K562 (cell line): ENCODE data around the gene MGST3. TPM values are rescaled to one million over a fixed set of nuclear protein-coding genes. Genes with fewer than 3 reads are reported as not detected.
A peak's percentile ranks its signal among the peaks of the same experiment; 100 is the strongest.

Experiments used
- ATAC-seq: fragments of 200-7000 bp; cut with Tn5 transposase; 3 replicates; pipeline ENCODE4 v1.9.1; 2020; ENCODE audit warnings: moderate library complexity
- BruUV-seq: library from RNA; stranded (reverse); fragments of 400-500 nt; replicated peaks from 2 replicates; lab custom pipeline; 2021; lab: Mats Ljungman, UMichigan
- CTCF ChIA-PET: fragments of 300-600 bp; formaldehyde crosslinking; extraction: SDS; loops from one replicate; lab custom pipeline; 2021; ENCODE audit warnings: low intra/inter-chr PET ratio; lab: Yijun Ruan, JAX
- POLR2A ChIA-PET: fragments of 300-600, 350-650 bp; sonication (Branson Sonifier 250); formaldehyde crosslinking; extraction: SDS; loops from one replicate; lab custom pipeline; 2021; ENCODE audit warnings: antibody characterized with exemption, inconsistent platforms; lab: Yijun Ruan, JAX
- DNase-seq, 4 experiments: peaks; one replicate each; pipeline versions ENCODE4 v3.0.0 to v3.0.0-alpha.2; 2011 to 2018; ENCODE audit warnings: low spot score in 3 of 4, mixed read lengths in 3 of 4; ENCODE audit errors: extremely low read depth in 1 of 4
- FAIRE-seq: peaks from 2 replicates; lab custom pipeline; 2011; peaks lifted over from hg19 to GRCh38; lab: Jason Lieb, UNC
- H2AFZ ChIP-seq: 2 replicates; pipeline ENCODE4 v1.6.0; 2011; ENCODE audit warnings: low read depth, low read length, control low read depth, inconsistent platforms
- H3K27ac ChIP-seq: fragments of 200-600 bp; 3 replicates; pipeline ENCODE4 v1.8.0; 2011; ENCODE audit warnings: low read depth, mild to moderate bottlenecking, control low read depth, inconsistent platforms, low read length, moderate library complexity, mixed read lengths; ENCODE audit errors: extremely low read depth
- H3K27me3 ChIP-seq, 2 experiments: fragments of 300-600 bp in 1 of 2; 2 replicates in 1 of 2; 3 replicates in 1 of 2; pipeline versions ENCODE4 v1.6.0 to v1.8.0; 2011; ENCODE audit warnings: inconsistent platforms in 2 of 2, low read length in 2 of 2, mild to moderate bottlenecking in 1 of 2, mixed read lengths in 1 of 2, moderate library complexity in 1 of 2; ENCODE audit not compliant: control insufficient read depth in 2 of 2, insufficient read depth in 2 of 2
- H3K36me3 ChIP-seq: fragments of 300-600 bp; 3 replicates; pipeline ENCODE4 v1.8.0; 2011; ENCODE audit warnings: mild to moderate bottlenecking, low read length, inconsistent platforms; ENCODE audit not compliant: control insufficient read depth, insufficient read depth
- H3K4me1 ChIP-seq, 2 experiments: fragments of 200-600 bp in 1 of 2; replicated peaks in 1 of 2; 2 replicates in 1 of 2; 3 replicates in 1 of 2; pipeline versions ENCODE4 v1.5.1 to v1.8.0; 2011; ENCODE audit warnings: inconsistent platforms in 2 of 2, low read length in 2 of 2, mild to moderate bottlenecking in 1 of 2, mixed read lengths in 1 of 2, moderate library complexity in 1 of 2; ENCODE audit not compliant: control insufficient read depth in 2 of 2, insufficient read depth in 2 of 2
- H3K4me2 ChIP-seq: 2 replicates; pipeline ENCODE4 v1.6.1; 2011; ENCODE audit warnings: low read length, control low read depth, inconsistent platforms, mixed read lengths; ENCODE audit not compliant: insufficient read depth
- H3K4me3 ChIP-seq: fragments of 200-600 bp; sonication (generic), shearing (Covaris generic); 2 replicates; pipeline ENCODE4 v1.5.1; 2016; ENCODE audit warnings: control low read depth, inconsistent platforms
- H3K79me2 ChIP-seq: fragments of 200-600 bp; 3 replicates; pipeline ENCODE4 v1.8.0; 2011; ENCODE audit warnings: low read length, inconsistent platforms; ENCODE audit not compliant: control insufficient read depth, insufficient read depth
- H3K9ac ChIP-seq, 2 experiments: 2 replicates each; pipeline versions ENCODE4 v1.6.0 to v1.6.1; 2011; ENCODE audit warnings: low read depth in 2 of 2, low read length in 2 of 2, control low read depth in 1 of 2, inconsistent platforms in 1 of 2, mild to moderate bottlenecking in 1 of 2, mixed read lengths in 1 of 2; ENCODE audit not compliant: insufficient read depth in 1 of 2
- H3K9me1 ChIP-seq: one replicate; pipeline ENCODE4 v1.6.0; 2011; ENCODE audit warnings: inconsistent platforms, mild to moderate bottlenecking, low read length, moderate library complexity; ENCODE audit not compliant: control insufficient read depth, insufficient read depth
- H3K9me3 ChIP-seq: replicated peaks from 2 replicates; pipeline ENCODE4 v1.5.1; 2011; ENCODE audit warnings: low read depth, low read length, inconsistent platforms; ENCODE audit not compliant: control insufficient read depth, insufficient read depth
- H4K20me1 ChIP-seq: replicated peaks from 2 replicates; pipeline ENCODE4 v1.6.1; 2011; ENCODE audit warnings: low read length, inconsistent platforms, mixed read lengths; ENCODE audit not compliant: control insufficient read depth, insufficient read depth
- C11orf30 ChIP-seq: fragments of 450-650 bp; IDR thresholded peaks from 2 replicates; pipeline ENCODE4 v1.6.1; 2016; ENCODE audit warnings: low read depth, mild to moderate bottlenecking
- CEBPG ChIP-seq, 3 experiments: fragments of 200-800 bp in 1 of 3; sonication (Bioruptor generic) in 1 of 3; sonication (generic) in 1 of 3; formaldehyde crosslinking in 1 of 3; IDR thresholded peaks in 2 of 3; conservative IDR thresholded peaks in 1 of 3; 2 replicates each; pipeline versions ENCODE4 v1.6.1 to v1.8.0; 2016 to 2022; ENCODE audit warnings: missing compliant biosample characterization in 2 of 3, missing genetic modification characterization in 2 of 3, mild to moderate bottlenecking in 1 of 3, missing genetic modification reagents in 1 of 3
- MAFF ChIP-seq: IDR thresholded peaks from 2 replicates; pipeline ENCODE4 v1.6.1; 2012; ENCODE audit warnings: low read length, improper control_type of control experiment
- MAFG ChIP-seq: fragments of 450-650 bp; conservative IDR thresholded peaks from 2 replicates; pipeline ENCODE4 v1.6.1; 2016; ENCODE audit warnings: missing genetic modification characterization, missing compliant biosample characterization
- NCOA1 ChIP-seq: fragments of 450-650 bp; IDR thresholded peaks from 2 replicates; pipeline ENCODE4 v1.6.1; 2016; ENCODE audit warnings: low read depth
- XRCC5 ChIP-seq: fragments of 200-400 bp; formaldehyde crosslinking; IDR thresholded peaks from 2 replicates; pipeline ENCODE4 v1.6.1; 2017; ENCODE audit warnings: low read depth, mild to moderate bottlenecking, low read length
- ZNF316 ChIP-seq: fragments of 450-650 bp; IDR thresholded peaks from 2 replicates; pipeline ENCODE4 v1.6.1; 2016
- ZNF699 ChIP-seq: fragments of 250-450 bp; sonication (Bioruptor Pico); IDR thresholded peaks from 2 replicates; pipeline ENCODE4 v1.8.0; 2021; ENCODE audit warnings: mild to moderate bottlenecking, moderate library complexity; ENCODE audit not compliant: insufficient replicate concordance
- WGBS: fragments of 100-300 bp; shearing (Covaris generic); methylation state at CpG from one replicate; pipeline ENCODE4 v1.1.6; 2016; ENCODE audit warnings: low coverage, mixed read lengths; ENCODE audit not compliant: insufficient coverage; ENCODE audit errors: missing lambda C conversion rate; 5-methylcytosine and 5-hydroxymethylcytosine counted together
- in situ Hi-C: fragments of 300-500 bp; cut with MboI; formaldehyde crosslinking; loops from 4 replicates; pipeline ENCODE4 v1.15.0; 2018; ENCODE audit warnings: inconsistent platforms, mixed read lengths
- intact Hi-C: fragments of 100-400 bp; cut with micrococcal nuclease; formaldehyde crosslinking; loops from 2 replicates; pipeline ENCODE4 v1.14.2; 2022
- polyA plus RNA-seq, 8 experiments: library from polyadenylated mRNA; depleted of rRNA in 4 of 8; stranded (reverse) in 5 of 8; unstranded in 3 of 8; fragments of >200 nt; fragmentation: Nextera tagmentation in 2 of 8; fragmentation: Illumina TruSeq in 1 of 8; extraction: Ambion mirVana in 2 of 8; extraction: Trizol in 1 of 8; gene quantifications; 2 replicates each; pipeline versions ENCODE4 v1.2.1 to v1.2.3, GENCODE V29; 2011 to 2014; ENCODE audit warnings: inconsistent platforms in 1 of 8, missing spikeins in 1 of 8
- total RNA-seq, 7 experiments: library from RNA; depleted of rRNA in 6 of 7; stranded (reverse); fragments of >200 nt in 6 of 7; fragmentation: Illumina TruSeq in 2 of 7; extraction: Trizol in 2 of 7; gene quantifications; 2 replicates each; pipeline versions ENCODE4 v1.2.1 to v1.2.3, GENCODE V29; 2011 to 2021; ENCODE audit warnings: low replicate concordance in 1 of 7

MGST3 gene
- total and polyA plus RNA-seq, 9 of the 15 experiments (the other 6 are each of a cell fraction or from before 2014, with no cell fraction given), result 70.7 to 287 (median 105) TPM

GRCh38 chr1:165662186-165662585, 31.2 kb downstream of the MGST3 start:
- BruUV-seq, result TSS peak; percentile 37
- Histone ChIP-seq H3K9me1 (no peaks in the 10 kb centered on the region), H3K36me3 (peaks cover 55% of the 10 kb centered on the region), H3K27me3 (no peaks in the 10 kb centered on the region), H2AFZ (no peak overlapping the region), H3K4me3 (no peak overlapping the region), H4K20me1 (no peaks in the 10 kb centered on the region), H3K4me2 (no peak overlapping the region), H3K9me3 (no peaks in the 10 kb centered on the region), H3K79me2 (no peaks in the 10 kb centered on the region), H3K9ac (no peak overlapping the region), H3K27ac (no peak overlapping the region), H3K4me1 (no peaks in the 10 kb centered on the region)
- FAIRE-seq, result no peak
- intact Hi-C loops, result no loop called here
- CTCF ChIA-PET, result no interaction called here
- DNase-seq, result no peak
- TF ChIP-seq ZNF316 (peak; percentile 68), C11orf30 (peak; percentile 55; the same call in 1 of the 2 replicates), MAFF (0 out of 2 replicates have a peak, but pooled peaks have one; percentile 22), MAFG (0 out of 2 replicates have a peak, but pooled peaks have one; percentile 20), NCOA1 (no peak), XRCC5 (no peak)
- WGBS, result 89% methylated on average over 3 of the region's 3 CpGs
- POLR2A ChIA-PET, result interaction anchor here (1.2 kb wide), 1 partner anchor 25 kb away, joined by 3 read pairs; no protein-coding TSS in a partner anchor
- ATAC-seq, result no peak
- in situ Hi-C loops, result no loop called here

GRCh38 chr1:165666152-165666825, 35.3 kb downstream of the MGST3 start:
- H3K4me1 ChIP-seq, result no peaks in the 10 kb centered on the region
- FAIRE-seq, result no peak
- POLR2A ChIA-PET, result interaction anchor here (1.2 to 2.3 kb wide), 3 partner anchors 8 to 19 kb away, joined by 3 to 10 read pairs (median 8); no protein-coding TSS in a partner anchor
- no peak for DNase-seq
- no peaks in the 10 kb centered on the region for H3K27me3 ChIP-seq
- H3K27ac ChIP-seq, result no peak overlapping the region
- CTCF ChIA-PET, result no interaction called here
- 89% methylated on average over 5 of the region's 5 CpGs for WGBS
- BruUV-seq, result no TSS peak
- H3K9ac ChIP-seq, result no peak overlapping the region
- H2AFZ ChIP-seq, result no peak overlapping the region
- ATAC-seq, result no peak
- H3K79me2 ChIP-seq, result no peaks in the 10 kb centered on the region
- H3K9me1 ChIP-seq, result no peaks in the 10 kb centered on the region
- H3K36me3 ChIP-seq, result peaks cover 81% of the 10 kb centered on the region
- no peak overlapping the region for H3K4me2 ChIP-seq
- no peak overlapping the region for H3K4me3 ChIP-seq
- intact Hi-C loops (no loop called here), in situ Hi-C loops (no loop called here)
- TF ChIP-seq CEBPG (CRISPR knock-in tag; IDR thresholded peaks at IDR 0.05) (no peak), CEBPG (tag; conservative IDR thresholded peaks at IDR 0.05 in 1 of 2, IDR thresholded peaks at IDR 0.05 in 1 of 2) (peak; percentile 32 to 39; a peak in 3 of 4 replicates), ZNF699 (no peak)
- no peaks in the 10 kb centered on the region for H4K20me1 ChIP-seq
- H3K9me3 ChIP-seq, result no peaks in the 10 kb centered on the region
